NCI-H510A (cell line): ENCODE results near the gene COTL1.
"Not testable (repeated sequence)": the region's sequence is repeated elsewhere in the genome, so short reads cannot be mapped to it uniquely, and the experiment has no call there.

ENCODE experiments used
- DNase-seq: peaks from one replicate; lab custom pipeline; 2025; lab: John Stamatoyannopoulos, UW

Gene COTL1

DNA sequence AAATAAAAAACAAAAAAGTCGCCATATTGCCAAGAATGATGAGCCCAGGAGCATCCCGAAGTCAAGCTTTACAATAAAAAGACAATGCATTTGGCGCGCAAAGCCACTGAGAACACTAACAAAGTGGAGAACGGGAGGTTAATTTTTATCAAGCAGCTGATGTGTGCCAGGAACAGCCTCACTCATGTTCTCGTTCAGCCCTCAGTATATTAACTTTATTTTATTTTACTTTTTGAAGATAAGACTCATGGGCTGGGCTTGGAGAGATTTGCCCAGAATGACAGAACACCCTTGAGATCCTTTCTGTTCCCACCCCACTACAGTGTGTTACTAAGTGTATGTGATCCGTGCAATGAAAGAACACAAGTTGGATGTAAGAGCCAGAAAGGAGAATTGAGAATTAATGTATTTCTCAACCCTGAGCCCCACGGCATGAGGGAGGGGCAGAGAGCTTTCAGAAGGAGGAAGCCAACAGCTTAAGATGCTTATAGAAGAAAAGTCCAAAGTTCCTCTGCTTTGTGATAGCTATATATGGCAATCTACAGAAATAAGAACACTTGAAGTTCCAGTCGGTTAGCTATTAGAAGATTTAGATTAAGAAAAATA, 48.4 kb downstream of the COTL1 start:
- no peak for DNase-seq

DNA sequence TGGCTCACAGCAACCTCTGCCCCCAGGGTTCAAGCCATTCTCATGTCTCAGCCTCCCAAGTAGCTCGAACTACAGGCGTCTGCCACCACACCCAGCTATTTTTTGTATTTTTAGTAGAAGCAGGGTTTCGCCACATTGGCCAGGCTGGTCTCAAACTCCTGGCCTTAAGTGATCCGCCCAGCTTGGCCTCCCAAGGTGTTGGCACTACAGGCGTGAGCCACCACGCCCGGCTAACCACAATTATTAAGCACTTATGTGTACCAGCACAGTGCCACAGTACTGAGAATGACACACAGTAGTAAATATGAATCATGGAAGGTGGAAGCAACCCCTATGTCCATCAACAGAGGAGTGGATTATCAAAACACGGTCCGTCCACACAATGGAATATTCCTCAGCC, 49.8 kb downstream of the COTL1 start:
- no peak for DNase-seq

DNA sequence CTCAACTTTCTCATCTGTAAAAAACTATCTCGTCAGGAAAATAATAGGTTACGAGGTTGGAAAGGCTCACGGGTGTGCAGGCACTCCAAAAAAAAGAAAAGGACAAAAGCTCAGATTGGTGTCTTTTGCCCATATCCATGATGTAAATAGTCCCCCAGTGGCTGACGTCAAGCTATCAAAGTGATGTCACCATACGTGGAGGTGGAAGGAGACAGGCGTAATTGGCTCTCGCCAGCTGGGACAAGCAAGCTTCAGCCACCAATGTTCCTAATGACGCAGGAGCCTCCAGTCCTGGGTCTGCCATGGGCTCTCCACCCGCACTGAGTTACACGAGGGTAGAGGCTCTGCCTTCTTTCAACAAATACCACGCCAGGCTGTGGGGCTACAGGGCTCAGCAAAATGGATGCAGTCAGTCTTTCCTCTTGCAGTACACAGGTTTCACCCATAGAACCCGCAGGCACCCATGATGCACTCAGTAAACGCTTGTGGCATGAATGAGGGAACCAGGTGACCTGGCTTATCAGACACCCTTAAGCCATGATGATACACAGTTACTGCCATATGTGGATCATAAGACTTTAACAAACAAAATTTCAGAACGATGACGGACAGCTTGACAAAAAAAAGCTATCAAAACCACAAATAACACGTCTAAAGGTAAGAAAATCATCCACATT, 50.5 kb downstream of the COTL1 start:
- DNase-seq = no peak

DNA sequence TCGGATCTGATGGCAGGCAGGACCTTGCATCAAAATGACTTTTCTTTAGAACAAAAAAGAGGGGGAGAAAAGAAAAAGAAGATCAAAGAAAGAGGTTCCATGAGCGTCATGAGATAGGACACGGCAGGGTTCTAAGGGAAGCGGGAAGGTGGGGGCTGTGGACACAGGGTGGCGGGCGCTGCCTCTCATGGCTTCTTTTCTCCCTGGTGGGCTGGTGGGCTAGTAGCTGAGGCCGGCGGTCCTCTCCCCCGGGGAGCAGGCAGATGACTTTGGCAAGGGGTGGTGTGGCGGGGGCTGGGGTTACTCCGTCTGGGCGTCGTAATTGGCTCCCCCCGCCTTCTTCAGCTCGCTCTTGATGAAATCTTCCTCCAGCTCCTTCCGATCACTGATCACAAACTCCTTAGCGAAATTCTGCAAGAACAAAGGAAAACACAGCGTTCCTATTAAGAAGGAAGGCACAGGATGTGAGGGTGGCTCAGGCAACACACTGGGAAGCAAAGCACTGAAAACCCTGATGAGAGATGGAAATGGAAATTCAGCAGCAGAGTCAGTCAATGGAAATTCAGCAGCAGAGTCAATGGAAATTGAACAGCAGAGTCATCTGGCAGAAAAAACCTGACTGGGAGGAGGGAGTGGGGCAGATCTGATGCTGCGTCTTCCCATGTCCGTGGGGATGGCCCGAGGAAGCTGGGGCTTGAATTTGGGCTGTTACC, 51.2 kb downstream of the COTL1 start:
- no peak for DNase-seq

DNA sequence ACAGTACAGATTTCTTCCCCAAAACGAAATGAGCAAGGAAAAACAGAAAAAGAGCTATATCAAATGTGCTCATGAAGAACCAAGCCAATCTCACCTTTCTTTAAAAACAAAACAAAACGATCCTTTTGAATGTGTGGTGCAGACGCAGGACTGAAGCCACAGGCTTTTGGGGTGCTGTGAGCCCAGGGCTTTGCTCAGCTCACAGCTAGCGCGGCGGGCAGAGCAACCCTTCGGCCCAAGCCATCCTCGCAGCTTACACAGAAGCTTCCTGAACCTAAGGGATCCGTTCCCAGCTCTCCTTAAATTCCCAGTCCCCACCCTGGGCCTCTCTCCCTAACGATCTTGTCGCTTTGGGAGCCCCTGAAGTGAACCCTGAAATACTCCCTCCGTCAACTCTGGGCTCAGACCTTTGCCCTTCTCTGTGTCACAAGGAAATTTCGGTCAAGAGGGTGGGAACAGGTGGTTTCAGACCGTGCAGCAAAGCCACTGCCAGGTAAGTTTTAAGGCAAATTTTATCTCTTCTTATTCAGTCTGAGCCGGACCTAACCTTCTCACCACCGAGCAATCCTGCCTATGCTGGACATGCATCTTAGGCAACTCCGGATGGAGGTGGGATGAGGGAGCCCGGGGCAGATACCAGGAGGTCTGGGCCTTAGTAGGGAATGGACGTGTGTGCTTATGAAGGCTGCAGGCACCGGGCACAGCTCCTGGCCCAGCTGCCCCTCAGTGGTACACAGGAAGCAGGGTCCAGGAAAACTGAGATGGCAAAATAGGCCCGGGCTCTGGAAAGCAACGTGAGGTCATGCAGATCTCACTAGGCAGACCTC, 52.0 kb downstream of the COTL1 start:
- no peak for DNase-seq

DNA sequence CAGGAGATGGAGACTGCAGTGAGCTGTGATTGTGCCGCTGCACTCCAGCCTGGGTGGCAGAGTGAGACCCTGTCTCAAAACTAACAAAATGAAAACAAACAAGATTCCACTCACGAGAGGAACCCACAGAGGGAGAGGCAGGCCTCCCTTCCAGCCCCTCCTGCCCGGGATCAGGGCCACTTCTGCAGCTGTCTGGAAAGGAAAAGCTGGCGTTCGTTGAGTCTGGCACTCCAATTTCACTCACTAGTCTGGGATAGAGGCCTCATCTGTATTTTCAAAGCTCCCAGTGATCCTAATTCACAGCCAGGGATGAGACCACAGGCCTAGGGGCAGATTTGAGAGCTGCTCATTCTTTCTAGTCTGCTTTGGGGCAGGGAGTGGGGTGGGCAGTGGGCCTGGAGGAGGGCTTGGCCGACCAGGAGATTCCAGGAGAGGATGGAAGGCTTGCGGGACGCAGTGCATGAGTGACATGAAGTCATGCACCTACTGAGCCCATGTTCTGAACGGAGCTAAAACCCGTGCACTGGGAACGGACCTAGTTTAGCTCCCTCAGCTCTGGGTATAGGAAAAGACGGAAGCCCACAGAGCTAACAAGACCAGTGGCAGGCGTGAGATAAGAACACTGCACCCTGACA, 54.0 kb downstream of the COTL1 start:
- DNase-seq = no peak

DNA sequence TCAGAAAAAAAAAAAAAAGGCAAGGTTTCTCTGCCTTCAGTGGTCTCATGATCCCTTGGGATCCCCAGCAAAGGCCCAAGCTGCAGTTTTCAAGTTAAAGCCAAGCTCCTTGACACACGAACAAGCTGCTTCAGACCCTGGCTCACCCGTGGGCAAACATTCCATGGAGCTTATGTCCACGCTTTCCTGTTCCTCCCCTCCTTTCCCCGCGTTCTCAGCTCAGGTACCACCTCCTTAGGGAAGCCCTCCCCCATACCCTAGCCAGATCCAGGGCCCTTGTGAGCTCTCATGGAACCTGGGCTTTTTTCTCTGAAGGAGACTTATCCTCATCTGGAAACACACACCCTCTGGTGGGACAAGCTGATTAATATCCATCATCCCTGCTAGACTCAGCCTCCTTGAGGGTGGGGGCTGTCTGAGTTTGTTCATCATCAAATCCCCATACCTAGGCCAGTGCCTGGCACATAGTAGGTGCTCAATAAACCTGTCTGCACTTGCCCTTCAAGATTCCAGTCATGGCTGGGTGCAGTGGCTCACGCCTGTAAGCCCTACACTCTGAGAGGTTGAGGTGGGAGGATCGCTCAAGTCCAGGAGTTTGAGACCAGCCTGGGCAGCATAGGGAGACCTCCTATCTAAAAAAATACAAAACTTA, 54.7 kb downstream of the COTL1 start:
- DNase-seq = no peak

DNA sequence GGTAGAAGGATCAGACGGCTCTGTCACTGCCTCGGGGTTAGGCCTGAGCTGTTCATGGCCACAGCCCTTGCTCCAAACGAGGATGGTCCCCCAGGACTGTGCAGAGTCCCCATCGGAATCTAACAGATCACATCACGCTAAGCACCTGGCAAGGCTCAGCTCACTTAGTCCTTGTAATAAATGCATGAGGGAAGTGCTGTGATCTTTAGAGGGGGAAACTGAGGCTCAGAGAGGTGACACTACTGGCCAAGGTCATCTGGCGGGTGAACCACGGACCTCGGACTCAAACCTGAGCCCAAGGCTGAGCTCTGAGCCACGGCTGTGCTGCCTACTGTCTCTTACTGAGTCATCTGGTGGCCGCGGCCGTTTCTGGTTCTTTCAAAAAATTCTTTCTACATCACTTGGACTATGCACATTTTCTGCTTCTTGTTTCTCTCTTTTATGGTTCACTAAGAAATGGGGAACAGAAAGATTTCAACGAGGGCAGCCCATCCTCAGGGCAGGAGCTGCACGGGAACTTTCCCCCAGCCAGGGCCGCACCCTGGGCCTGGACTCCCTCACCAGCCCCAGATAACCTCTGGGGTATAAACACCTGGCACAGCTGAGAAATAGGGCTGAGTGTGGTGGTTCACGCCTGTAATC, 55.6 kb downstream of the COTL1 start:
- no peak for DNase-seq

DNA sequence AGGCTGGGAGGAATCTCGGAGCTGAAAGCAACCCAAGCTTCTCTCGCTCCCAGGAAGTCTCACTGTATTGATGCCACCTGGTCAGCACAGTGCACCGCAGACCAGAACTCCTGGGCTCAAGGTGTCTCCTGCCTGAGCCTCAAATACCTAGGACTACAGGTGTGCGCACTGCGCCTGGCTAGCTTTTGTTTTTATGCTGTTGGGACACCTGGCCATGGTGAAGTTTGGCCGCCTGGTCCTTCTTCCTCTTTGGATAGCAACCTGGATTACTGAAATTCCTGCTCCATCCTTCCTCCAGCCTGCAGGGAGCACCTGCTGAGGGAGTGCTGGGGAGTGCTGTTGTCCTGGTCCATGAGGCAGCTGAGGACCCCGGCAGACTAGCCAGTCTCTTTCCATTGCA, 56.6 kb downstream of the COTL1 start:
- no peak for DNase-seq

DNA sequence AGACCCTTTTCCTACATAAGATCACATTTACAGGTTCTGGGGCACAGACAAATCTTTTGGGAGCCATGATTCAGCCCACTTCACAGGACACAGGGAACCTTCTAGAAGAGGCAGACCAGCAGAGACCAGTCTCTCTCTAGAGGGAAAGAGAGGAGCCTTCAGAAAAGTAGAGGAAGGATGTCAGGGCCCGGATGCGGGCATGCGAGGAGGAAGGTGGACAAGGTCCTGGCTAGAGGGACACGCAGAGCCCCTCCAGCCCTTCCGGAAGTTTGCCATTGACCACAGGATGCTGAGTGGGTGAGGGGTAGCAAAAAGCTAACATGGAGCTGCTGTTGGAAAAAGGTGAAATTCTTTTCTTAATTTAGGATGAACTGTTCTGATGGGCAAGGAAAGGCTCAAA, 57.6 kb downstream of the COTL1 start:
- no peak for DNase-seq

DNA sequence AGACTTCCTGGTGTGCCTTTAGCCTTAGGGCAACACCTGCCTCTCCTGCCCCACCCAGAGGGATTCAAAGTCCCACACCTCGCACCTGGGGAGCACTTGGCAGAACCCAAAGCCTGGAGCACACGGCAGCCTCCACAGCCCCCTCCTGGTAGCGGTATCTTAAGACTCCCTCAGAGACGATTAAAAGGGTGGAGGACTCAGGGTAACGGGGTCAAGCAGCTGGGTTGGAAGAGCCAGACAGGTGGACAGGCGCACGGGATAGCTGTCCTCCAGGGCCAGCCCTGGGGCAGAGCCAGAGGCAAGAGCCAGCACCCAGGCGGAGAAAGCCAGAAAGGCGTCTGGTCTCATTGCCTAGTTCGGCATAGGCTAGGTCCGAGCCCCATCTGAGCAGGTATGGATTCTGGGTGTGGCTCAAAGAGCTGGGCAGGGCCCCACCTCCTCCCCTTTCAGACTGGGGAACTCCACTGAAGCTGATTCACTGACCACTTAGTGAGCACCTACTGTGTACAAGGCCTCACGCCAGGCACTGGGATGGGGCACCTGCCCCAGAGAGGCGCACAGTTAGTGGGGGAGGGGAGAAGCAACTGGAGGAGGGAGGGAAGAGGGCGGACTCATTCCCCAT, 58.5 kb downstream of the COTL1 start:
- DNase-seq = no peak

DNA sequence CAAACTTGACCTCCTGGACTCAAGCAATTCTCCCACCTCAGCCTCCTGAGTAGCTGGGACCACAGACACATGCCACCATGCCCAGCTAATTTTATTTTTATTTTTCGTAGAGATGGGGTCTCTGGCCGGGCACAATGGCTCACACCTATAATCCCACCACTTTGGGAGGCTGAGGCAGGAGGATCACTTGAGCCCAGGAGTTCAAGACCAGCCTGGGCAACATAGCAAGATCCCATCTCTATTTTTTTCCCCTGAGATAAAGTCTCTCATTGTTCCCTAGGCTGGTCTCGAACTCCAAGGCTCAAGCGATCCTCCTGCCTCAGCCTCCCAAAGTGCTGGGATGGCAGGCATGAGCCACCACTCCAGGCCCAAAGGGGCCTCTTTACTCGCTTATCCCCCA, 59.0 kb downstream of the COTL1 start:
- not testable (repeated sequence) for DNase-seq

DNA sequence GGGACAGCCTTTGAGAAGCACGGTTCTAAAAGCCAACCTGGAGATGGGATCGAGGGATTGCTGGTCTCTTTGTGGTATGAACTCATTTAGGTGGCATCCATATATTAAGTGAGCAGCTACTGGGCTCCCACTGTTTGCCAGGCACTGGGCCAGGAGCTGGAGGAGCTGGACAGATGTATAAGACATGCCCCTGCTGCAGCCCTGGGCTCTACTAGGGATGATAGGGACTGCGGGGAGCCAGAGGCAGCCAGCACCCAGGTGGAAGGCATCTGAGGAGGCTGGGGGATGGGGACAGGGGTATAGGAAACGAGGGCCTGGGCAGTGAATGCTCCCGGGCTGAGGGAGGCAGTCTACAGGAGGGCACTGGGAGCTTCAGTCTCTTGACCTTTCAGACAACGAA, 60.4 kb downstream of the COTL1 start:
- no peak for DNase-seq

DNA sequence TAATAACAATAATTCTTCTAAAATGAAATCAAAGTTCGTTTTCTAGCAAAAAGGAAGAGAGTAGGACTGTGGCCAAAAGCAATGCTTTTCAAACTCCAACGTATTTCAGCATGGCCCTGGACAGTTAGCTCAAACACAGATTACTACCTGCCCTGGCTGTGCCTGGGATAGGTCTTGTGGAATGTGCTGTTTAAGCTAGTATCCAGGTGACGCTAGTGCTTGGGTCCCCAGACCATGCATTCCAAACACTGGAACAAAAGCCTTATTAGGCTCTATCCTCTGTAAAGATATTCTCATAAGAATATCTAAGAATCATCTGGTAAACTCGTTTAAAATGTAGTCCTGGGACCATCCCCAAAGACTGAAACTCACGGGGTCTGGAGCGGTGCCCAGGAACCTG, 60.8 kb downstream of the COTL1 start:
- DNase-seq = no peak

DNA sequence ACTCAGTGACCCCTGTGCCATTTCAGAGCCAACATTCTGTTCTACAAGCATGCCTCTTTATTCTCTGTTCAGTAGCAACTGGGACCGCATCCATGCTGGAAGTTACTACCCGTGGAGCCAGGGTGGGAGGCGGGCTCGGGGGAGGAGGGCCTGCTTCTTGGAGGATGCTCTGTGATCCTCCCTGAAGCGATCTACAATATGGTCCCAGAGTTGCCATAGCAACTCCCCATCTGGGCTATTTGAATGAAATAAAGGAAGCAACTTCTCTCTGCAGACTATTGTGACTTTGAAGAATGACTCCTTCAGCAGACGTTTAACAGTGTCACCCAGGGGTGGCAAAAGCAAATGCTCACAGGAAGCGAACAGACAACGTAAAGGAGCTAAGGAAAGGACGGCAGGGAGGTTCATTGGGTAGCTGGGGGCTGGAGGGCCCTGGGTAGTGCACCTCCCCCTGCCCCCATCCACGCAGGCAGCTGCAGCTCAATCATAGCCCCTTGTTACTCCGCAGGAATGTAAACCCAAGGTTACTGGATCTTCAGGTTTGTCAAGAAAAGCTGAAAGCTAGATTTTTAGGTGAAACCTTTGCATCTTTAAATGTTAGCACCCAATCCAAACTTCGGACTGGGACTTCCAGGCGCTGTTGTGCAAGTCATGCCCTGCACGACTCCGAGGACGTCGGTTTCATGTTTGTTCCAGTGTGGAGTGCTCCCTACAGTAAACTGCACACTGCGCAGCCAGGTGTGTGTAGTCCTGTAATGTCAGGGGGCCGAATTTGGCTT, 62.3 kb downstream of the COTL1 start:
- DNase-seq = no peak

DNA sequence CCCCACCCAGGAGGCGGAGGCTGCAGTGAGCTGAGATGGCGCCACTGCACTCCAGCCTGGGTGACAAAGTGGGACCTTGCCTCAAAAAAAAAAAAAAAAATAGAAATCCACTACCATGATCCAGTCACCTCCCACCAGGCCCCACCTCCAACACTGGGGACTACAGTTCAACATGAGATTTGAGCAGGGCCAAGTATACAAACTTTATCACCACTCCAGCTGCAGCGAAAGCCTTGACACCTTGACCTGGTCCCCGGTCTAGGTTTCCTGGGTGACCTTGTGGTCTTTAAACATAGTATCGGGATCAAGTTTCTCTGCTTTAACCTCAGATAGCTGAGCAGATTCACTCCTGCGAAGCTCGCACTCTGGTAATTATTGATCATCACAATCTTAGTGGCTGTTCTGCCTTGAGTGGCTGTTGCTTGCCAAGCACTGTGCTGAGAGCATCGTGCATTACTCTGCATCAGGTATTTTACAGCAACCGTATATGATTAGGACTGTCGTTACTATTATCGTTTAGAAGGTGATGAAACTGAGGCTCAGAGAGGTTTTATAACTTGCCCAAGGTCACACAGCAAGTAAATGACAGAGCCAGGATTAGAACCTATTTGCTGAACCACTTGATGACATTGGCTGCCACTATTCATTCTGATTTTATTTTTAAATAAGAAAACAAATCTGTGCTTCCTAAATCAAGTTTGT, 63.1 kb downstream of the COTL1 start:
- no peak for DNase-seq

DNA sequence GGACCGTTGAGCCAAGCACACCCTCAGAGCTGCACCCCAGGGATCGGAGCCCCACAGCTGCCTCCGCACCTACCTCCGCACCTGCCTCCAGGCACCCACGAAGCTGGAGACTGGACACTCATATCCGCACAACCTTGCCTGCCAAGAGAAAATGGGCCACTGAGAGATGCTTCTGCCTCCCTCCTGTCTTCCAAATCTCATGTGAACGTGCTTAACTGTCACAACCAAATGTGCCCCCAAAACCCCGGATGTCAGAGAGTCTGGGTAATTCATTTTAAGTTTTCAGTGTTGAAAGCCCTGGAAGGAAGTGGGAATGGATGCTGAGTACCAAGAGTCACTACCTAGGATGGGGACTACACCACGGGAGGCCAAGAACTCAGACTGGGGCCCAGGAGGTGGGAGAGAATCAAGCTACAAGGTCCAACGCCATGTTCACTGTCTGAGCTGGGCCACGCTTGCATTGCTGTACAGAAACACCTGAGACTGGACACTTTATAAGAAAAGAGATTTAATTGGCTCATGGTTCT, 63.9 kb downstream of the COTL1 start:
- no peak for DNase-seq

DNA sequence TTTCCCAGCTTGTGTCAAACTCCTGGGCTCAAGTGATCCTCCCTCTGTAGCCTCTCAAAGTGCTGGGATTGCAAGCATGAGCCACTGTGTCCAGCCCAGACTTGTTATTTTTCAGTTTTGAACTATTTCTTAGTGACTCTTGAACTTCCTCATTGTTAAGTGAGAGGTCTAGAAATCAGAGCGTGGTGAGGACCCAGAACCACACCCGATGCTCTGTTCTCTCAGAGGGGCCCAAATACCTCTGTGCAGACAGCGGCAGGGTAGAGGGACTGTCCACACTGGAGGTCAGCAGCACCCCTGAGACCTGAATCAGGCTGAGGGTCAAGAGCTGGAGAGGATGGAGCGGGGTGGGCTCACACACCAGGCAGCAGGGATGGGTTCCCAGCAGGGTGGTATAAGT, 65.7 kb downstream of the COTL1 start:
- DNase-seq = no peak

DNA sequence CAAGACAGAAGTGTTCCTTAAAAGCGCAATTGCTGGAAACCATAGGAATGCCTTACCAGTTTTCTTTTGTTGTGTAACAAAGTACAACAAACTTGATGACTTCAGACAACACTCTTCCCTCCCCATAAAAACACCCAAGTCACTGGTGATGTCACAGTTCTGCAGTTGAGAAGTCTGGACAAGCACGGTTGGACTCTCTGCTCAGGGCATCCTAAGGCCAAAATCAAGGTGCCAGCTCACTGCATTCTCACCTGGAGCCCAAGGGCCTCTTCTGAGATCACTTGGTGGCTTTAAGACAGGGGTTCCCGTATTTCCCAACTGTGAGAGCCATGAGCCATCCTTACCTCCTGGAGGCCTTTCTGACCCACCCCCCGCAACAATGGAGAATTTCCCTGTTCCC, 67.8 kb downstream of the COTL1 start:
- DNase-seq = no peak
